ENCODE results near the gene PIMREG.

The PIMREG gene

GRCh38 chr17:6439951-6440350, 4.3 kb upstream of the PIMREG start:
- H3K4me3 ChIP-seq (ENCODE audit: extremely low read depth, insufficient read depth, low read length, poor library complexity, severe bottlenecking), result no peak overlapping the region
- no peaks in the 10 kb centered on the region for H3K36me3 ChIP-seq (ENCODE audit: control insufficient read depth, insufficient read depth, low read length)
- H3K4me1 ChIP-seq (ENCODE audit: control insufficient read depth, insufficient read depth, low read length, poor library complexity, severe bottlenecking), result peaks cover 2% of the 10 kb centered on the region
- WGBS, 2 experiments (ENCODE audit: insufficient coverage in 2 of 2), result 39 to 60% methylated on average over 1 to 2 of the region's 4 CpGs
- H3K9me3 ChIP-seq (ENCODE audit: control insufficient read depth, low read length), result no peaks in the 10 kb centered on the region
- H3K27ac ChIP-seq (ENCODE audit: low read depth, low read length, severe bottlenecking), result peak overlapping the region; percentile 23

DNA sequence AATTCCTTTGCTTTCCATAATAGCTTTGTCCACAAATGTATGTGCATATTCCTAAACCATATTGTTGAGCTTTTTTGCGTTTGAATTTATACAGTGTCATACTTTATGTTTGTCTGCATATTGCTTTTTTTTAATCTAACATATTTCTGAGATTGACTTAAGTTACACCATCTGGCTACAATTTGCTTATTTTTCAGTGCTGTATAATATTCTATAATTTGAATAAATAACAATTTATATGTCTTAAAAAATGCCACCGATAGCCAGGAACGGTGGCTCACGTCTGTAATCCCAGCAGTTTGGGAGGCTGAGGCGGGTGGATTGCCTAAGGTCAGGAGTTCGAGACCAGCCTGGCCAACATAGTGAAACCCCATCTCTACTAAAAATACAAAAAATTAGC, 1.5 kb upstream of the PIMREG start:
- no peak overlapping the region for H3K27ac ChIP-seq (ENCODE audit: low read depth, low read length, severe bottlenecking)
- H3K9me3 ChIP-seq (ENCODE audit: control insufficient read depth, low read length), result no peaks in the 10 kb centered on the region
- peaks cover 24% of the 10 kb centered on the region for H3K36me3 ChIP-seq (ENCODE audit: control insufficient read depth, insufficient read depth, low read length)
- no peak overlapping the region for H3K4me3 ChIP-seq (ENCODE audit: extremely low read depth, insufficient read depth, low read length, poor library complexity, severe bottlenecking)
- 70% methylated on average over 4 of the region's 6 CpGs; no CpG with 5 or more reads in 1 of the 2 experiments for WGBS, 2 experiments (ENCODE audit: insufficient coverage in 2 of 2)
- peaks cover 7% of the 10 kb centered on the region for H3K4me1 ChIP-seq (ENCODE audit: control insufficient read depth, insufficient read depth, low read length, poor library complexity, severe bottlenecking)

DNA sequence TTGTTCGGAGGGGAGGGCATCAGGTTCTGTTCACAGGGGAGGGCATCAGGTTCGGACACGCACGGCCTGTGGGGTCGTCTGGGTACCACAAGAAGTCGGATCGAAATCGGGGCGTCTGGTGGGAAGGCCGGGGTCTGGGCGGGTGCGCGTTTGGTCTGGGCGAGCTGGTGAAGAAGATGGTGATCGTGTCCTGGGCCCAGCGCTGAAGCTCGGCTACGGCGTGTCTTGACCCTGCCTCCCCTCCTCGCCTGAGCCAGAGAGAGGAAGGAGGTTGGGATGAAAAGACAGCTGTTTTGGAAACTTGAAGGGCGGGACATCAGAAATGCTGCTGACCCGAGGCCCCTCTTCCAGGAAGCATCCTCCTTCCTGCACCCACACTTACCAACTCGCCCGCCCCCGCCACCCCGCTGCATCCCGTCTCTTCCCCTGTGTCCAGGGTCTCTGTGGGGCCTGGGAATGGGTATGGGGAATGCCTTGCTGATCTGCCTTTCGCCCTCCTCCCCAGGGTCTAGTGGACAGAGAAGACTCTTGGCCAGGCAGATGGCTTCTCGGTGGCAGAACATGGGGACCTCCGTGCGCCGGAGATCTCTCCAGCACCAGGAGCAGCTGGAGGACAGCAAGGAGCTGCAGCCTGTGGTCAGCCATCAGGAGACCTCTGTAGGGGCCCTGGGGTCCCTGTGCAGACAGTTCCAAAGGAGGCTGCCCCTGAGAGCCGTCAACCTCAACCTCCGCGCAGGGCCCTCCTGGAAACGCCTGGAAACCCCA, 498 bp downstream of the PIMREG start:
- WGBS, 2 experiments (ENCODE audit: insufficient coverage in 2 of 2), result 45 to 66% methylated on average over 9 to 13 of the region's 36 CpGs
- Histone ChIP-seq H3K4me3 (ENCODE audit: extremely low read depth, insufficient read depth, low read length, poor library complexity, severe bottlenecking) (peak overlapping the region; percentile 63), H3K27ac (ENCODE audit: low read depth, low read length, severe bottlenecking) (no peak overlapping the region), H3K4me1 (ENCODE audit: control insufficient read depth, insufficient read depth, low read length, poor library complexity, severe bottlenecking) (peaks cover 7% of the 10 kb centered on the region), H3K9me3 (ENCODE audit: control insufficient read depth, low read length) (no peaks in the 10 kb centered on the region), H3K36me3 (ENCODE audit: control insufficient read depth, insufficient read depth, low read length) (peaks cover 43% of the 10 kb centered on the region)

- no peaks in the 10 kb centered on the region for H3K9me3 ChIP-seq (ENCODE audit: control insufficient read depth, low read length)
- peaks cover 55% of the 10 kb centered on the region for H3K36me3 ChIP-seq (ENCODE audit: control insufficient read depth, insufficient read depth, low read length)
- no peak overlapping the region for H3K27ac ChIP-seq (ENCODE audit: low read depth, low read length, severe bottlenecking)
- peaks cover 7% of the 10 kb centered on the region for H3K4me1 ChIP-seq (ENCODE audit: control insufficient read depth, insufficient read depth, low read length, poor library complexity, severe bottlenecking)
- no peak overlapping the region for H3K4me3 ChIP-seq (ENCODE audit: extremely low read depth, insufficient read depth, low read length, poor library complexity, severe bottlenecking)
- 97% methylated on average over 7 of the region's 9 CpGs for WGBS, 2 experiments (ENCODE audit: insufficient coverage in 2 of 2)
Measured at GRCh38 chr17:6446516-6447100, 2.4 kb downstream of the PIMREG start.

- Histone ChIP-seq H3K4me3 (ENCODE audit: extremely low read depth, insufficient read depth, low read length, poor library complexity, severe bottlenecking) (no peak overlapping the region), H3K9me3 (ENCODE audit: control insufficient read depth, low read length) (no peaks in the 10 kb centered on the region), H3K36me3 (ENCODE audit: control insufficient read depth, insufficient read depth, low read length) (peaks cover 55% of the 10 kb centered on the region), H3K27ac (ENCODE audit: low read depth, low read length, severe bottlenecking) (no peak overlapping the region), H3K4me1 (ENCODE audit: control insufficient read depth, insufficient read depth, low read length, poor library complexity, severe bottlenecking) (peaks cover 7% of the 10 kb centered on the region)
- WGBS, 2 experiments (ENCODE audit: insufficient coverage in 2 of 2), result 96 to 99% methylated on average over 6 of the region's 6 CpGs
Measured at GRCh38 chr17:6448473-6448872, 4.2 kb downstream of the PIMREG start.

DNA sequence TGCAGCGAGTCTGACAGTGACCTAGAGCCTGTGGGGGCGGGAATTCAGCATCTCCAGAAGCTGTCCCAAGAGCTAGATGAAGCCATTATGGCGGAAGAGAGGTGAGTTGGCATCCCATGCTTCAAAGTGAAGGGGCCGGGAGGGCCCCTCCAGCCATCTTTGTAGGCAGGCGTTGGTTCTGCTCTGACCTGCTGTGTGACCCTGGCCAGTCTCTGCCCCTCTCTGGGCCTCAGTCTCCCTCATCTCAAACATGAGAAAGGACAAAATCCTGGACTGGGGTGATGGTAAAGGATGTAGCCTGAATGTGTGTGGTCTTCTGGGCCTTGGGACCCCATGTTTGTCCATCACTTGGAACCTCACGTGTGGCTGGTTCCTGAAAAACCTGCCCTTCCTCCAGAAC, 5.1 kb downstream of the PIMREG start:
- Histone ChIP-seq H3K36me3 (ENCODE audit: control insufficient read depth, insufficient read depth, low read length) (peaks cover 55% of the 10 kb centered on the region), H3K27ac (ENCODE audit: low read depth, low read length, severe bottlenecking) (no peak overlapping the region), H3K4me3 (ENCODE audit: extremely low read depth, insufficient read depth, low read length, poor library complexity, severe bottlenecking) (no peak overlapping the region), H3K9me3 (ENCODE audit: control insufficient read depth, low read length) (no peaks in the 10 kb centered on the region), H3K4me1 (ENCODE audit: control insufficient read depth, insufficient read depth, low read length, poor library complexity, severe bottlenecking) (peaks cover 7% of the 10 kb centered on the region)
- 91 to 93% methylated on average over 5 of the region's 6 CpGs for WGBS, 2 experiments (ENCODE audit: insufficient coverage in 2 of 2)

- H3K4me1 ChIP-seq (ENCODE audit: control insufficient read depth, insufficient read depth, low read length, poor library complexity, severe bottlenecking), result peaks cover 3% of the 10 kb centered on the region
- no peaks in the 10 kb centered on the region for H3K9me3 ChIP-seq (ENCODE audit: control insufficient read depth, low read length)
- H3K27ac ChIP-seq (ENCODE audit: low read depth, low read length, severe bottlenecking), result no peak overlapping the region
- 63 to 74% methylated on average over 2 to 4 of the region's 12 CpGs for WGBS, 2 experiments (ENCODE audit: insufficient coverage in 2 of 2)
- H3K4me3 ChIP-seq (ENCODE audit: extremely low read depth, insufficient read depth, low read length, poor library complexity, severe bottlenecking), result no peak overlapping the region
- peaks cover 43% of the 10 kb centered on the region for H3K36me3 ChIP-seq (ENCODE audit: control insufficient read depth, insufficient read depth, low read length)
Measured at GRCh38 chr17:6450926-6451832, 6.9 kb downstream of the PIMREG start.

- H3K4me1 ChIP-seq (ENCODE audit: control insufficient read depth, insufficient read depth, low read length, poor library complexity, severe bottlenecking), result peaks cover 3% of the 10 kb centered on the region
- no peaks in the 10 kb centered on the region for H3K9me3 ChIP-seq (ENCODE audit: control insufficient read depth, low read length)
- peaks cover 32% of the 10 kb centered on the region for H3K36me3 ChIP-seq (ENCODE audit: control insufficient read depth, insufficient read depth, low read length)
- H3K27ac ChIP-seq (ENCODE audit: low read depth, low read length, severe bottlenecking), result no peak overlapping the region
- 86 to 94% methylated on average over 9 of the region's 10 CpGs for WGBS, 2 experiments (ENCODE audit: insufficient coverage in 2 of 2)
- no peak overlapping the region for H3K4me3 ChIP-seq (ENCODE audit: extremely low read depth, insufficient read depth, low read length, poor library complexity, severe bottlenecking)
Measured at GRCh38 chr17:6452471-6453266, 8.4 kb downstream of the PIMREG start.

DNA sequence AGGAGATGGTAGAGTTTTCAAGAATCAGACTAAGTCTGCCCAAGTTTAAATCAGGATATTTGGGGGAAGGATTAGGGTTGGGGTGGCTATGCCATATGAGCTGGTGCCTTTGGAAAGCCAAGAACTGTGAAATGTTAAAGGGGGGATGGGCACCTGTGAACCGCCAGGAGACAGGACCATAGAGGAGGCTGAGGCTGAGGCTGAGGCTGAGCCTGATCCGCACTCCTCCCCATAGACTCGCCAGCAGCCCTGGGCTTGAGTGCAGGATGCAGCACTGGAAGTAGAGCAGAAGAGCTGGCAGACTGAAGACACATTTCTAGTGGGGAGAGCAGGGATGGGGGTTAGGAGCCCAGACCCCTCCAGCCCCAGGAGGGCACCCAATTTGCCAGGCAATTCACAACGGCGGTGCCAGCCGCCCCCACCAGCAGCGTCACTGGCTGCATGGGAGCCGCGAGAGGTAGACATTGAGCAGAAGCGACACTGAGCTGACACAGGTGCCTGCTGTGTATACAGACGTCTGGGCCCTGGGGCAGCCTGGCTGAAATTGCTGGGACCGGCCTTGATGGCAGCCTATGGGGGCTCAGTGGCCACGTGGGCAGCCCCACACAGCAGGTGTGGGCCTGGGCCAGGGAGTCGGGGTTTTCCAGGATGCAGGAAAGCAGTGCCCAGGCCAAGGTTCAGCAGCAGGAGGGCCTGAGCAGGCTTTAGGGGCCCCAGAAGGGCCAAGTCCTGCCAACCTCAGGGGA, 9.2 kb downstream of the PIMREG start:
- peaks cover 24% of the 10 kb centered on the region for H3K36me3 ChIP-seq (ENCODE audit: control insufficient read depth, insufficient read depth, low read length)
- 78 to 85% methylated on average over 14 of the region's 14 CpGs for WGBS, 2 experiments (ENCODE audit: insufficient coverage in 2 of 2)
- no peak overlapping the region for H3K27ac ChIP-seq (ENCODE audit: low read depth, low read length, severe bottlenecking)
- peaks cover 7% of the 10 kb centered on the region for H3K4me1 ChIP-seq (ENCODE audit: control insufficient read depth, insufficient read depth, low read length, poor library complexity, severe bottlenecking)
- no peak overlapping the region for H3K4me3 ChIP-seq (ENCODE audit: extremely low read depth, insufficient read depth, low read length, poor library complexity, severe bottlenecking)
- no peaks in the 10 kb centered on the region for H3K9me3 ChIP-seq (ENCODE audit: control insufficient read depth, low read length)
